Measurements from ENCODE around the gene LMF1. TPM values are rescaled to one million over a fixed set of nuclear protein-coding genes. Genes with fewer than 3 reads are reported as not detected.
A peak's percentile ranks its signal among the peaks of the same experiment; 100 is the strongest.

Gene LMF1
- total RNA-seq, 4 donors from 2014 or later: 7.7 to 15.8 (median 10.2) TPM

DNA sequence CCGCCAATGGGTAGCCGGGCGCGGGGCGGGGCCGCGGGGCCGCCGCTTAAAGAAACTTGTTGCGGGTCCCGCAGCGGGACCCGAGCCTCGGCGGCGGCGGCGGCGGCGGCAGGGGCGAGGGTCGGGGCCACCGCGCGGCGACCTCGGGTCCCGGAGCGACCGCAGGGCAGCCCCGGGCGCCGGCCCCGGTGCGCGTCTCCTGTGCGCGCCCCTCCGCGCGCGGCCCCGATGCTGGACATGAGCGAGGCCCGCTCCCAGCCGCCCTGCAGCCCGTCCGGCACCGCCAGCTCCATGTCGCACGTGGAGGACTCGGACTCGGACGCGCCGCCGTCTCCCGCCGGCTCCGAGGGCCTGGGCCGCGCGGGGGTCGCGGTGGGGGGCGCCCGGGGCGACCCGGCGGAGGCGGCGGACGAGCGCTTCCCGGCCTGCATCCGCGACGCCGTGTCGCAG is 10.9 kb upstream of the LMF1 start, which contains the start of gene SOX8:
Gene SOX8, plus strand, starts transcription at position 76 of the 450 bp plus-strand sequence. Its CDS starts 153 bp downstream, at position 229.
- ATAC-seq (peak in 1 of 2 donors; percentile 3), DNase-seq (no peak)
- intact Hi-C loops (cut with DNase I; ENCODE audit: low total_unique reads): no loop called here
- Histone ChIP-seq H3K36me3 (no peaks in the 10 kb centered on the region), H3K4me3 (peak within 1 kb of the TSS; percentile 49 to 53 (median 50)), H3K27me3 (peaks cover 46 to 68% (median 66%) of the 10 kb centered on the region in 3 donors), H3K27ac (no peak within 1 kb of the TSS), H3K4me1 (peaks cover 0 to 7% of the 10 kb centered on the region in 2 donors), H3K9me3 (no peaks in the 10 kb centered on the region)
- in situ Hi-C loops (cut with MboI; ENCODE audit: low sequenced_read_pairs in 4 of 4): no loop called here
- peak; percentile 29 to 48 for TF ChIP-seq POLR2A (IDR thresholded peaks at IDR 0.05)
- TF ChIP-seq, protein P1, sequence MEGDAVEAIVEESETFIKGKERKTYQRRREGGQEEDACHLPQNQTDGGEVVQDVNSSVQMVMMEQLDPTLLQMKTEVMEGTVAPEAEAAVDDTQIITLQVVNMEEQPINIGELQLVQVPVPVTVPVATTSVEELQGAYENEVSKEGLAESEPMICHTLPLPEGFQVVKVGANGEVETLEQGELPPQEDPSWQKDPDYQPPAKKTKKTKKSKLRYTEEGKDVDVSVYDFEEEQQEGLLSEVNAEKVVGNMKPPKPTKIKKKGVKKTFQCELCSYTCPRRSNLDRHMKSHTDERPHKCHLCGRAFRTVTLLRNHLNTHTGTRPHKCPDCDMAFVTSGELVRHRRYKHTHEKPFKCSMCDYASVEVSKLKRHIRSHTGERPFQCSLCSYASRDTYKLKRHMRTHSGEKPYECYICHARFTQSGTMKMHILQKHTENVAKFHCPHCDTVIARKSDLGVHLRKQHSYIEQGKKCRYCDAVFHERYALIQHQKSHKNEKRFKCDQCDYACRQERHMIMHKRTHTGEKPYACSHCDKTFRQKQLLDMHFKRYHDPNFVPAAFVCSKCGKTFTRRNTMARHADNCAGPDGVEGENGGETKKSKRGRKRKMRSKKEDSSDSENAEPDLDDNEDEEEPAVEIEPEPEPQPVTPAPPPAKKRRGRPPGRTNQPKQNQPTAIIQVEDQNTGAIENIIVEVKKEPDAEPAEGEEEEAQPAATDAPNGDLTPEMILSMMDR (IDR thresholded peaks at IDR 0.05 in 4 of 5, conservative IDR thresholded peaks at IDR 0.05 in 1 of 5): no peak

DNA sequence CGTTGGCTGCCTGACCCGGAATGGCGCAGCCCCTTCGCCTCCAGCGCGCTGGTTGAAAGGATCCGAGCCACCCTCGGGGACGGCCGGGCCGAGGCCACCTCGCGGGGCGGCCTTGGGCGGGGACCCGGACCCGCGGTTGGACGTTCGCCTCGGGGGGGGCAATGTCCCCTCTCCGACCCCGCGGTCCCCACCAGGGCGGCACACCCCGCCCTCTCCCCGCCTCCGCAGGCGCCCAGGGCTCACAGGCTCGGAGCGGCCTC is 9.7 kb upstream of the LMF1 start:
- H3K4me1 ChIP-seq: peaks cover 6 to 7% of the 10 kb centered on the region in 2 donors
- H3K36me3 ChIP-seq: no peaks in the 10 kb centered on the region
- no peaks in the 10 kb centered on the region for H3K9me3 ChIP-seq
- H3K27me3 ChIP-seq: peaks cover 50 to 72% (median 59%) of the 10 kb centered on the region in 3 donors
- in situ Hi-C loops (cut with MboI; ENCODE audit: low sequenced_read_pairs in 4 of 4): no loop called here
- TF ChIP-seq POLR2A (IDR thresholded peaks at IDR 0.05): no peak
- TF ChIP-seq, protein P1 (IDR thresholded peaks at IDR 0.05 in 4 of 5, conservative IDR thresholded peaks at IDR 0.05 in 1 of 5): no peak
- intact Hi-C loops (cut with DNase I; ENCODE audit: low total_unique reads): no loop called here
- no peak overlapping the region for H3K27ac ChIP-seq
- DNase-seq (no peak), ATAC-seq (no peak)
- peak overlapping the region; percentile 43 to 53 (median 50) for H3K4me3 ChIP-seq

DNA sequence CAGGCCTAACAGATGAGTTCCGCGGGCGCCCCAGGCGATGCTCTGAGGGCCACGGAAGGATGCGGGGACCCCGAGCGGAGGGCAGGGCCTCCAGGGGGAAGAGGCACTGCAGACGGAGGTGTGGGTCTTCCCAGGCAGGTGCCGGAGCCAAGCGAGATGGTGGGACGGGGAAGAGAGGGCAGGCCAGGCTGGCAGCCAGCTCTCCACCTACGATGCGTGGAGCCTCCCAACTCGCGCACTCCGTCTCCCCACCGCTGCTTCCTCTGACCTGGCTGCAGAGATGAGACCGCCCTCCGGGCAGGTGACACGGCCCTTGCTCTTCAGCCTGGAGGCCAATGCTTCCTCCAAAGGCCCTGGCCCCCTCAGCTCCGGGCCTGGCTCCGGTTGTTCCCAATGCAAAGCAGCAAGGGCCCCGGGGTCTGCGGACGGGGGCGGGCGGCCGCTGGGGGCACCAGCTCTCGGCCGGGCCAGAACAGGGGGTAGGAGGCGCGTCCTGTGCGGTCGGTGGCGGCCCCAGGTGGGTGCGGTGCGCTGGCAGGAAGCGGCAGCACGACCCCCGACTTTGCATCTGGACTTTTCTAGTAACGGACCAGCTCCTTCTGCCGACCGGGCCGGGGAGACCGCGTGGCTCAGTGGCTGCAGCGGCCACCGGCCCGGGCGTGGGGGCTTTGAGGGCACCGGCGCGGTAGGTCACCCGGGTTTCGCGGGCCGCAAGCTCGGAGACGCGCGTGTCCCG is 9.2 kb upstream of the LMF1 start:
- Histone ChIP-seq H3K4me1 (peaks cover 6 to 7% of the 10 kb centered on the region in 2 donors), H3K36me3 (no peaks in the 10 kb centered on the region), H3K4me3 (peak overlapping the region; percentile 43 to 53 (median 50)), H3K27me3 (peaks cover 46 to 72% (median 63%) of the 10 kb centered on the region in 3 donors), H3K9me3 (no peaks in the 10 kb centered on the region), H3K27ac (no peak overlapping the region)
- no peak for DNase-seq
- ATAC-seq: no peak
- in situ Hi-C loops (cut with MboI; ENCODE audit: low sequenced_read_pairs in 4 of 4): no loop called here
- no peak for TF ChIP-seq POLR2A (IDR thresholded peaks at IDR 0.05)
- TF ChIP-seq, protein P1 (IDR thresholded peaks at IDR 0.05 in 4 of 5, conservative IDR thresholded peaks at IDR 0.05 in 1 of 5): no peak
- intact Hi-C loops (cut with DNase I; ENCODE audit: low total_unique reads): no loop called here

DNA sequence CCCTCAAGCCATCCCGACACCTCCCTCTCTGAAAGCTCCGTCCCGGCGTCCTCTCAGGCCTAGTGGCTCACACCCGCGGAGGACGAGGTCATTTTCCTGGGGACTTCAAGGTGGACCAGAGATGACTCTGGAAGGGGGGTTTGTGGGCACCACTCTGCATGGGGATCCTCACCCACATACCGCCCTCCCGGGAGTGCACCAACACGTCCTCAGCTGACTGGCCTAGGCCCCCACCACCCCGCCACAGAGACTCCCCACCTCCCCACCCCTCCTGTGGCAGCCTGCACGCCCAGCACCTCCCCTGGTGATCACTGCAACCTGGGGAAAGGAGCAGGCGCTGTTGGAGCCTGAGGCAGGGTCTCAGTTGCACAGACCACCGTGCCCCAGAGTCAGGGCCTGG is 8.4 kb upstream of the LMF1 start:
- Histone ChIP-seq H3K27ac (no peak overlapping the region), H3K27me3 (peaks cover 48 to 67% (median 59%) of the 10 kb centered on the region in 3 donors), H3K4me1 (peaks cover 7 to 12% of the 10 kb centered on the region in 2 donors), H3K9me3 (no peaks in the 10 kb centered on the region), H3K4me3 (no peak overlapping the region), H3K36me3 (no peaks in the 10 kb centered on the region)
- in situ Hi-C loops (cut with MboI; ENCODE audit: low sequenced_read_pairs in 4 of 4): no loop called here
- ATAC-seq: no peak
- no peak for DNase-seq
- TF ChIP-seq POLR2A (IDR thresholded peaks at IDR 0.05): no peak
- TF ChIP-seq, protein P1 (IDR thresholded peaks at IDR 0.05 in 4 of 5, conservative IDR thresholded peaks at IDR 0.05 in 1 of 5): no peak
- intact Hi-C loops (cut with DNase I; ENCODE audit: low total_unique reads): no loop called here
